ENCODE results near the gene TOGARAM1. TPM values are rescaled to one million over a fixed set of nuclear protein-coding genes. Genes with fewer than 3 reads are reported as not detected.

Gene TOGARAM1
- total RNA-seq, 2 experiments from 2014 or later = 5.5 to 7.9 TPM

DNA sequence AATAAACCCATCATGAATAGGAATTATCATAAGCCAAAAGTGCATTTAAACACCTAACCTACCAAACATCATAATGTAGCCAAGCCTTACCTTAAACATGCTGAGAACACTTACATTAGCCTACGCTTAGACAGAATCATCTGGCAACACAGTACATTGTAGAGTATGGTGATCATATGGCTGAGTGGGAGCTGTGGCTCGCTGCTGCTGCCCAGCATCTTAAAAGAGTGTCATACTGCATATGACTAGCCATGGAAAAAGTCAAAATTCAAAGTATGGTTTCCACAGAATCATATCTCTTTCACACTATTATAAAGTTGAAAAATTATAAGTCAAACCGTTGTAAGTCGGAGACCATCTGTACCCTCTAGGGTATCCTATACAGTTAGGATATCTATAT is 89.9 kb downstream of the TOGARAM1 start:
- H3K36me3 Mint-ChIP-seq (ENCODE audit: low read depth) = peaks cover 23% of the 10 kb centered on the region
- no peak overlapping the region for H3K27ac Mint-ChIP-seq
- H3K4me3 Mint-ChIP-seq = no peak overlapping the region
- ATAC-seq = no peak
- CTCF ChIA-PET = no interaction called here
- no peaks in the 10 kb centered on the region for H3K4me1 Mint-ChIP-seq (ENCODE audit: low read depth)
- TF ChIP-seq, protein P1, sequence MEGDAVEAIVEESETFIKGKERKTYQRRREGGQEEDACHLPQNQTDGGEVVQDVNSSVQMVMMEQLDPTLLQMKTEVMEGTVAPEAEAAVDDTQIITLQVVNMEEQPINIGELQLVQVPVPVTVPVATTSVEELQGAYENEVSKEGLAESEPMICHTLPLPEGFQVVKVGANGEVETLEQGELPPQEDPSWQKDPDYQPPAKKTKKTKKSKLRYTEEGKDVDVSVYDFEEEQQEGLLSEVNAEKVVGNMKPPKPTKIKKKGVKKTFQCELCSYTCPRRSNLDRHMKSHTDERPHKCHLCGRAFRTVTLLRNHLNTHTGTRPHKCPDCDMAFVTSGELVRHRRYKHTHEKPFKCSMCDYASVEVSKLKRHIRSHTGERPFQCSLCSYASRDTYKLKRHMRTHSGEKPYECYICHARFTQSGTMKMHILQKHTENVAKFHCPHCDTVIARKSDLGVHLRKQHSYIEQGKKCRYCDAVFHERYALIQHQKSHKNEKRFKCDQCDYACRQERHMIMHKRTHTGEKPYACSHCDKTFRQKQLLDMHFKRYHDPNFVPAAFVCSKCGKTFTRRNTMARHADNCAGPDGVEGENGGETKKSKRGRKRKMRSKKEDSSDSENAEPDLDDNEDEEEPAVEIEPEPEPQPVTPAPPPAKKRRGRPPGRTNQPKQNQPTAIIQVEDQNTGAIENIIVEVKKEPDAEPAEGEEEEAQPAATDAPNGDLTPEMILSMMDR (IDR thresholded peaks at IDR 0.05) = no peak
- peaks cover 5% of the 10 kb centered on the region for H3K9me3 Mint-ChIP-seq
- intact Hi-C loops (cut with micrococcal nuclease) = no loop called here
- no peaks in the 10 kb centered on the region for H3K27me3 Mint-ChIP-seq
- DNase-seq = no peak
- POLR2A ChIA-PET = interaction anchor here (1.2 kb wide), 1 partner anchor 84 kb away, joined by 3 read pairs; the partner anchor contains the start of gene FANCM

DNA sequence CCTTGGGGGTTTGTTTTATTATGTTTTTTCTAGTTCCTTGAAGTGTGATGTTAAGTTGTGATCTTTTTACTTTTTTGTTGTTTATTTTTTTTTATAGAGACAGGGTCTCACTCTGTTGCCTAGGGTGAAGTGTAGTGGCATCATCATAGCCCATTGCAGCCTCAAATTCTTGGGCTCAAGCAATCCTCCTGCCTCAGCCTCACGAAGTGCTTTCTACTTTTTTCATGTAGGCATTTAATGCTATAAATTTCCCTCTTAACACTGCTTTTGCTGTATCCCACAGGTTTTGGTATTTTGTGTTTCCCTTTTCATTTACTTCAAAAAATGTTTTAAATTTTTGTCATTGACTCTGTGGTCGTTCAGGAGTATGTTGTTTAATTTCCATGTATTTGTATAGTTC is 95.4 kb downstream of the TOGARAM1 start:
- H3K27me3 Mint-ChIP-seq = no peaks in the 10 kb centered on the region
- peaks cover 33% of the 10 kb centered on the region for H3K36me3 Mint-ChIP-seq (ENCODE audit: low read depth)
- no peaks in the 10 kb centered on the region for H3K4me1 Mint-ChIP-seq (ENCODE audit: low read depth)
- no peak for ATAC-seq
- TF ChIP-seq, protein P1 (IDR thresholded peaks at IDR 0.05) = no peak
- no peak for DNase-seq
- intact Hi-C loops (cut with micrococcal nuclease) = no loop called here
- CTCF ChIA-PET = no interaction called here
- H3K9me3 Mint-ChIP-seq = peaks cover 8% of the 10 kb centered on the region
- H3K4me3 Mint-ChIP-seq = no peak overlapping the region
- POLR2A ChIA-PET = no interaction called here
- H3K27ac Mint-ChIP-seq = peak overlapping the region; percentile 13

DNA sequence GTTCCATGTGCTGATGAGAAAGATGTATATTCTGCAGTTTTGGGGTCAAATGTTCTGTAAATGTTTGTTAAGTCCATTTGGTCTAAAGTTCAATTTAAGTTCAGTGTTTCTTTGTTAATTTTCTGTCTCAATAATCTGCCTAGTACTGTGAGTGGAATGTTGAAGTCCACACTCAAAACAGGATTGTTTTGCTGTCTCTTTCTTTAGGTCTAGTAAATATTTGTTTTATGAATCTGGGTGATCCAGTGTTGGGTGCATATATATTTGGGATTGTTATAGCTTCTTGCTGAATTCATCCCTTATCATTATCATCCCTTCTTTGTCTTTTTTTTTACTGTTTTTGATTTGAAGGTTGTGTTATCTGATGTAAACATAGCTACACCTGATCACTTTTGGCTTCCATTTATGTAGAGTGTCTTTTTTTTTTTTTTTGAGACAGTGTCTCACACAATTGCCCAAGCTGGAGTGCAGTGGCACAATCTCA is 95.9 kb downstream of the TOGARAM1 start:
- DNase-seq (no peak), ATAC-seq (no peak)
- Mint-ChIP-seq H3K9me3 (peaks cover 8% of the 10 kb centered on the region), H3K4me3 (no peak overlapping the region), H3K27me3 (no peaks in the 10 kb centered on the region), H3K36me3 (ENCODE audit: low read depth) (peaks cover 35% of the 10 kb centered on the region), H3K4me1 (ENCODE audit: low read depth) (no peaks in the 10 kb centered on the region), H3K27ac (no peak overlapping the region)
- intact Hi-C loops (cut with micrococcal nuclease) = no loop called here
- CTCF ChIA-PET = no interaction called here
- POLR2A ChIA-PET = no interaction called here
- TF ChIP-seq, protein P1 (IDR thresholded peaks at IDR 0.05) = no peak

DNA sequence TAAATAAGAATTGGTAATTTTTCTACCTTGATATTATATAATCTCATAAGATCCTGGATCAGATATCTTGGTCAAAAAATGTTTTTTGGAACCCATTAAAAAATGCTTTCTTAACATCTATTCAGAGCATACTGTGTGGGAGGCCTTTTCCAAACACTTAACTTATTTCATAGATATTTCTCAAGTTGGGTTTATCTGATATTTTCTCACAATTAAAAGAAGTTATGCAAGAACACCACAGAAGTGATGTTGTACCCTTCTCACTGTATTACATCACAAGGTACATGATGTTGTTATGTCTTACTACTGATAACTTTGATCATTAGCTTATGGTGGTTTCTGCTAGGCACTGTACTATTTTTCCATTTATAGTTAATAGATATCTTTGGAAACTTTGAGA is 98.6 kb downstream of the TOGARAM1 start:
- no peak overlapping the region for H3K27ac Mint-ChIP-seq
- POLR2A ChIA-PET = no interaction called here
- no peak overlapping the region for H3K4me3 Mint-ChIP-seq
- intact Hi-C loops (cut with micrococcal nuclease) = no loop called here
- ATAC-seq (no peak), DNase-seq (no peak)
- CTCF ChIA-PET = interaction anchor here (0.6 kb wide), 1 partner anchor 11 kb away, joined by 4 read pairs; no protein-coding TSS in a partner anchor
- TF ChIP-seq, protein P1 (IDR thresholded peaks at IDR 0.05) = no peak
- H3K36me3 Mint-ChIP-seq (ENCODE audit: low read depth) = peaks cover 26% of the 10 kb centered on the region
- H3K9me3 Mint-ChIP-seq = peaks cover 7% of the 10 kb centered on the region
- no peaks in the 10 kb centered on the region for H3K27me3 Mint-ChIP-seq
- H3K4me1 Mint-ChIP-seq (ENCODE audit: low read depth) = no peaks in the 10 kb centered on the region

DNA sequence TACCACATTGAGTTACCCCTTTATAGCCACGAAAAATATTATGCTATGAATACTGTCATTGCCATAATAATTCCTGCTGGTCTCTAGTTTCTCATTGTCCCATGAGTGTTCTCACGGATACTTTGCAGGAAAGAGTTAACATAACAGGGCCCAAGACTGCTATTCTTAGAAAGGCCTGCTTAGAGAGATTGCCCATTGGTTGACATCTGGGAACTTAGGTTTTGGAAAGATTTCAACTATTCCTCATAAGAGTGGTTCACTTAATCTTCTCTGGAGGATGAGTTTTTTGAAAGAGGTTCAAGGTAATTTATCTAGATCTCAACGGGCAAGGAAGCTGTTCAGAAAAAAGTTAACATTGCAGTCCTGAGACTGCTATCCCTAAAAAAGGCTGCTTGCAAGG is 103.5 kb downstream of the TOGARAM1 start:
- H3K27me3 Mint-ChIP-seq = no peaks in the 10 kb centered on the region
- no peak for DNase-seq
- intact Hi-C loops (cut with micrococcal nuclease) = no loop called here
- TF ChIP-seq, protein P1 (IDR thresholded peaks at IDR 0.05) = no peak
- CTCF ChIA-PET = interaction anchor here (0.9 kb wide), 1 partner anchor 56 kb away, joined by 4 read pairs; no protein-coding TSS in a partner anchor
- H3K4me3 Mint-ChIP-seq = no peak overlapping the region
- POLR2A ChIA-PET = no interaction called here
- H3K27ac Mint-ChIP-seq = no peak overlapping the region
- peaks cover 6% of the 10 kb centered on the region for H3K36me3 Mint-ChIP-seq (ENCODE audit: low read depth)
- H3K4me1 Mint-ChIP-seq (ENCODE audit: low read depth) = no peaks in the 10 kb centered on the region
- ATAC-seq = no peak
- H3K9me3 Mint-ChIP-seq = no peaks in the 10 kb centered on the region

Data from activated CD8-positive, alpha-beta T cell treated with anti-CD3 and anti-CD28 coated beads for 36 hours (primary cell).